GM12873 (cell line): ENCODE measurements around the gene PTGDS.

Experiments used
- TF ChIP-seq, protein P1 (sequence below): IDR thresholded peaks from 2 replicates; pipeline ENCODE4 v1.5.1; 2012; ENCODE audit warnings: low read depth, mild to moderate bottlenecking, moderate library complexity, low read length, control low read depth; ENCODE audit not compliant: insufficient read depth; ENCODE audit errors: missing control alignments

PTGDS gene

DNA sequence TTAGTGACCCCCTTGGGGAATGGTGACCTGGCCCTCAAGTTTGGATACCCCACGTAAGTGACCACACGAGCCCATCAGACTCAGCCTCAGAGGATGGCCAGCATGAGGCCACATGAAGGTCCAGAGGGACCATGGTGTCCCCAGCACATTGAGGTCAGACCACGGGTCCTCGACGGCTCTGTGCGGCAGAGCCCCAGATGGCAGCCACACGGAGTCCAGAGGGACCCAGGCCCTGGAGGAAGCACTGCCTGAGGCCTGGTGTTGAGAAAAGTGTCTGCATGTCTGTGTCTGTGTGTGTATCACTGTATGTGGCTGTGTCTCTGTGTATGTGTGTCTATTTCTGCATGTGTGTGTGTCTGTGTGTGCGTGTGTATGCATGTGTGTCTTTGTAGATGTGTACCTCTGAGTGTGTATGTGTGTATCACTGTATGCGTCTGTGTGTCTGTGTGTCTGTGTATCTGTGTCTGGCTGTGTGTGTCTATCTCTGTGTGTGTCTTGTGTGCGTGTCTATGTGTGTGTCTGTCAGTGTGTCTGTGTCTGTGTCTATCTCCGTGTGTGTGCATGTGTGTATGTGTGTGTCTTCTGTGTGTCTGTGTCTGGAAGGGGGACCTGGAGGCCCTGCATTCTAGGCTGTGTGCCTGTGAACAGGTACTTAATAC lies 6.5 kb downstream of the PTGDS start:
- TF ChIP-seq, protein P1, sequence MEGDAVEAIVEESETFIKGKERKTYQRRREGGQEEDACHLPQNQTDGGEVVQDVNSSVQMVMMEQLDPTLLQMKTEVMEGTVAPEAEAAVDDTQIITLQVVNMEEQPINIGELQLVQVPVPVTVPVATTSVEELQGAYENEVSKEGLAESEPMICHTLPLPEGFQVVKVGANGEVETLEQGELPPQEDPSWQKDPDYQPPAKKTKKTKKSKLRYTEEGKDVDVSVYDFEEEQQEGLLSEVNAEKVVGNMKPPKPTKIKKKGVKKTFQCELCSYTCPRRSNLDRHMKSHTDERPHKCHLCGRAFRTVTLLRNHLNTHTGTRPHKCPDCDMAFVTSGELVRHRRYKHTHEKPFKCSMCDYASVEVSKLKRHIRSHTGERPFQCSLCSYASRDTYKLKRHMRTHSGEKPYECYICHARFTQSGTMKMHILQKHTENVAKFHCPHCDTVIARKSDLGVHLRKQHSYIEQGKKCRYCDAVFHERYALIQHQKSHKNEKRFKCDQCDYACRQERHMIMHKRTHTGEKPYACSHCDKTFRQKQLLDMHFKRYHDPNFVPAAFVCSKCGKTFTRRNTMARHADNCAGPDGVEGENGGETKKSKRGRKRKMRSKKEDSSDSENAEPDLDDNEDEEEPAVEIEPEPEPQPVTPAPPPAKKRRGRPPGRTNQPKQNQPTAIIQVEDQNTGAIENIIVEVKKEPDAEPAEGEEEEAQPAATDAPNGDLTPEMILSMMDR: no peak

DNA sequence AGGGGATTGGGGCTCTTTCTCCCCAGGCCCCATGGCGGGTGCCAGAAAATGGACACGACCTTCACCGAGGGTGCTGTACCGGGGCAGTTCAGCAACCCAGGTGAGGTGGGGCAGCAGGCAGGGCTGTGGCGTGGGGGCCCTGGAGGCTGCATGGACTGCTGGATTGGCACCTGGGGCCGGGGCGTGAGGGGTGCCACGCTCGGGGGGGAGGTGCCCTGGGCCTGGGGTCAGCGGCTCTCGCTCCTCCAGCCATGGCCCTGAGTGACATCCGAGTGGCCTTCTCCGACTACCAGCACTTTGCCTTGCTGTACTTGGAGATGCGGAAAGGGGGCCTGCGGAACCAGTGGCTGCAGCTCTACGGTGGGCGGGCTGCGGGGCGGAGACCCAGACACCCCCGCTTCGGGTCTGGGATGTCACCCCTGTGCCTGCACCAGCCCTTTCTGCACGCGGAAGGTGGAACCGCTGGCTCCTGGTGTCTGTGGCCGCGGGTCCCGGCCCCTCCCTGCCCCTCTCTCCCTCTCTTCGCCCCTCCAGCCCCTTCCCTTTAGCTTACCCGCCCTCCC lies 7.2 kb downstream of the PTGDS start:
- TF ChIP-seq, protein P1: no peak

DNA sequence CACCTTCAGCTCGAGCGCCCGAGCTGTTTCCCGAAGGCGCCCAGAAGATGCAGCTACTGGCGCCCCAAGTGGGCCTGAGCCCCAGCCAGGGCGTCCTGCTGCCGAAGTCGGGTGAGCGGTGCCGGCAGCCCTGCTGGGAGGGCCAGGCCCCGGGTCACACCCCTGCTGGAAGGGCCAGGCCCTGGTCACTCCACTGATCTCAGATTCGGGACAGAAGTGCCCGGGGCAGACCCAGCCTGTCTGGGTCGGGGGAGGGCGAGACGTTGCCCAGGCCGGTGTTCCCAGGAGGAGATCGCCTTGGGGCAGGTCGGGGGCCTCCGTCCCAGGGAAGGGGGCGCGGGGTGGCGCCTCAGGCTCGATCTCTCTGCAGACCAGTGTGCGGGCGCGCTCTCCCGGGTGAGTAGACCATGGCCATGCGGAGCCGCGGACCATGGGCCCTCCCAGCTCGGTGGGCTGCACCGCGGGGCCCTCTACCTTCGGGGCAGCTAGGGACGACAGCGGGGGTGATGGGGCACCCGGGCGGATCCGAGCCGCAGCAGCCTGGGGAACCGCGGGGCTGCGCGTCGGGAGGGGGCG lies 7.8 kb downstream of the PTGDS start:
- TF ChIP-seq, protein P1: no peak

DNA sequence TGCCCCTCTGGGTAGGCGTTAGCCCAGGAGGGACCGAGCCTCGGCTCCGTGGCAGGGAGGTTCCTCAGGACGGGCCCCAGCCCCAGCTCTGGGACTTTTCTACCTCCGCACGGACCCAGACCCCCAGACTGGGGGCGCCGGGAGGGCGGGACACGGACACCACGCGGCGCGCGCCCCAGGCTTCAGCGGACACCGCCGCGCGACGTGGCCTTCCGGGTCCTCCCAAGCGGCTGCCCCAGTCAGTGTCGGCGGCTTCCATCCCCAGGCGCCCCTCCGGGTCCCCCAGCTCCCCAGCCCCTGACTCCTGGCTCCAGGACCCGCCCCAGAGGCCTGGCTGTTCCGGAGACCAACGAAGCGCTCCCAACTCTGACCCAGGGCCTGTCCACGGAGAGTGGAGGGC lies 8.5 kb downstream of the PTGDS start:
- TF ChIP-seq, protein P1: no peak

DNA sequence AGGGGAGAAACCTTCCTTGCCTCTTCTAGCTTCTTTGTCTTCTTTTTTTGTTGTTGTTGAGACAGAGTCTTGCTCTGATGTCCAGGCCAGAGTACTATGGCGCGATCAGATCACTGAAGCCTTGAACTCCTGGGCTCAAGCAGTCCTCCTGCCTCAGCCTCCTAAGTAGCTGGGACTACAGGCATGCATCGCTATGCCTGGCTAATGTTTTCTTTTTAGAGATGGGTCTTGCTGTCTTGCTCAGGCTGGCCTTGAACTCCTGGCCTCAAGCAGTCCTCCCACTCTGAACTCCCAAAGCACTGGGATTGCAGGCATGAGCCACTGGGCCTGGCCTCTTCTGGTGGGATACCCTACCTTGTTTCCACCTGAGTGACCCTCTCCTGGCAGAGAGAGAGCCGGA lies 11.6 kb downstream of the PTGDS start:
- TF ChIP-seq, protein P1: no peak

DNA sequence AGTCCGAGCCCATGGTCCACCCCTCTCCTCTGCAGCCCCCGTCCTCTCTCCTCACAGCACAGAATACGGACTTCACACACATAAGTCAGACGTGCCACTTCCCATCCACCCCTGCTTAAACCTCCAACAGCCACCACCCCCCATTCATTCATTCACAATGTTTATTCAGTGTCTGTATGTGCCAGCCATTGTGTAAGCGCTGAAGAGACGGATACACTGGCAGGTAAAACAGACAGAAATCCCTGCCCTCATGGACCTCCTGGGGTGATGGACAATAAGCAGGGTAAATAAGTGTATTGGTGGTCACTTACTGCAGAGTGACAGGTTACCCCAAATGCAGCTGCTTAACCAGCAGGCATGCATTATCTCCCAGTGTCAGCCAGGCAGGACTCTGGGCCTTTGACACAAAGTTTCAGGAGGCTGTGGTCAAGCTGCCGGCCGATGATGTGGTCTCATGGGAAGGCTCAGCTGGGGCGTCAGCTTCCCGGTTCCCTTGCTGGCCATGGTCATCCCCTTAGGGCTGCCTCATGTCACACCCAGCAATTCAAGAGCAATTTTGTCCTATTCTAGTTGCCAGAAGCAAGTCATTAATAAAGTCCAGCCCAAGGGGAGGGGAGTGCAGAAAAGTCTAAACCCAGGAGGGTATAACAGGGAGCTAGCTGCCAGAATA lies 13.1 kb downstream of the PTGDS start:
- TF ChIP-seq, protein P1: no peak

DNA sequence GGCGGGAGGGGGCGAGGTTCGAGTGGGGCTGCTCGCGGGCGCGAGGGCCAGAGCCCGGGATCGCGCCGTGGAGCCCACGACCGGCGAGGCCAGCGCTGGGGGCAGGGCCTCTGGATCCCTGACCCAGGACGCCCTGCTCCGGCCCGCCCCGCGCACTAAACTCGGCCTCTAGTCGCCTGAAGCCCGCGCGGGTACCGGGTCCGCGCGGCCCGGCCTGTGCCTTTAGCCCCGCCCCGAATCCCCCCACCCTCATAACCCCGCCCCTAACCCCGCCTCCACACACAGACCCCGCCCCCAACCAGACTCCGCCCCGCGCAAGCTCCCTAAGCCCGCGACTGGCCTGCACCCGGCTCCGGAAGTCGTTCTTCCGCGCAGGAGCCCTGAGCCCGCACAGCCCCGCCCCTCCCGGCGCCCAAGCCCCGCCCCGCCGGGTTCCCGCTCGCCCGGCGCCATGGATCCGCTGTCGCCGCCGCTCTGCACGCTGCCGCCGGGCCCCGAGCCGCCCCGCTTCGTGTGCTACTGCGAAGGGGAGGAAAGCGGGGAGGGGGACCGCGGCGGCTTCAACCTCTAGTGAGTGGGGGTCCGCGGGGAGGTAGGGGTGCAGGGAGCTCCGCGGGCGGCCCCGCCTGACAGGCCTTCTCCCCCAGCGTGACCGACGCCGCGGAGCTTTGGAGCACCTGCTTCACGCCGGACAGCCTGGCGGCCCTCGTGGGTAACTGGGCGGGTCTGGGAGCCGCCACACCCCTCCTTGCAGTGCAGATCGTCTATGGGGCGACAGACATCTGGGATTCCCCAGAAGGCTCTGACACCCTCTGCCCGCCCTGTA lies 14.9 kb downstream of the PTGDS start, which contains the start of gene PAXX:
Gene PAXX (plus strand): TSS at position 430 of the 826 bp plus-strand sequence. CDS start 22 bp downstream, at position 452.
- TF ChIP-seq, protein P1: no peak
